HS-27A (cell line): Measurements from ENCODE around the gene NIF3L1.

Source experiments
- DNase-seq: peaks from one replicate; pipeline ENCODE4 v3.0.0-alpha.2; 2012; ENCODE audit warnings: low read depth, missing footprints

The NIF3L1 gene

DNA sequence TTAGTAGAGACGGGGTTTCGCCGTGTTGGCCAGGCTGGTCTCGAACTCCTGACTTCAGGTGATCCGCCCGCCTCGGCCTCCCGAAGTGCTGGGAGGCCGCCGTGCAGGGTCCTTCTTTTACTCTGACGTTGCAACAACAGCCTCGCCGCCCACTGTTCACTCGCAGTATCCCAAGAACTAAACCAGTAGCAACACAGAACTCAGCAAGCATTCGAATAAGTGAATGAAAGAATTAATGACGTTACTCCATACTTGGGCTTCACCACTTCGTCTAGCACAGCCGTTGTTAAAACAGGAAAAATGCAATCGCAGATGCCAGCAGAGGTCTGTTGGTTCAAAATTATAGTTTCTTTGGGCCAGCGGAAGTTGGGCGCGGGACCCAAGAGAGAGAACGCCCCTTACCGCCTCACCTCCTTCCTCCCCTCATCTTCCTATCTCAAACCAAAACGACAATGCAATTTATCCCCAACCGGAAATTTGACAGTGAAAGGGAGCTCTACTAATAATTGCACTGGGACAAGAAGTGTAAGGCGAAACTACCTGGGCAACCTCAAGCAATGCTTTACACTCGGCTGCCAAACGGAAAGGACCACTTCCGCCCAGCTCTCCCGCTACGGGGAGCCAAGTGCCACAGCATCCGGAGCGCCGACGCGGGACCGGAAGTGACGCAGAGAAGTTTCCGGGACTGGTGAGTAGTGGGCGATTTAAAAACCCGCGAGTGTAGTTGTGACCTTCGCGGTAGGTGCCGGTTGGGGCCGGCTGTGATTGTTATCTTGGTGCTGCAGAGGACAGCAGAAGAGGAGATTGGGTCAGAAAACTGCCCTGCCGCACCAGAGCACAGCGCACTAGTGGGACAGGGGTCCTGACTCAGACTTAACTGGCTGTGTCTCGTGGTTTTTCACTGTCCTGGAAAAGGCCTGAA lies at the start of gene NIF3L1, which contains the start of gene PPIL3:
NIF3L1 (plus strand) TSS at position 668 of the 922 bp plus-strand sequence. CDS start 2,573 bp downstream, outside the sequence.
PPIL3 (minus strand) TSS at position 374 of the 922 bp plus-strand sequence. CDS start 1,462 bp downstream, outside the sequence.
- peak; percentile 97 for DNase-seq

- no peak for DNase-seq
These were observed 49.7 kb upstream of the NIF3L1 start for GRCh38 chr2:200839513-200839912.

GRCh38 chr2:200843993-200844948 lies 44.9 kb upstream of the NIF3L1 start:
- no peak for DNase-seq

GRCh38 chr2:200845194-200845593 lies 44.0 kb upstream of the NIF3L1 start:
- DNase-seq = no peak

- DNase-seq = no peak
These were observed 43.4 kb upstream of the NIF3L1 start for GRCh38 chr2:200845669-200846325.

GRCh38 chr2:200847269-200847668 lies 41.9 kb upstream of the NIF3L1 start:
- no peak for DNase-seq

DNA sequence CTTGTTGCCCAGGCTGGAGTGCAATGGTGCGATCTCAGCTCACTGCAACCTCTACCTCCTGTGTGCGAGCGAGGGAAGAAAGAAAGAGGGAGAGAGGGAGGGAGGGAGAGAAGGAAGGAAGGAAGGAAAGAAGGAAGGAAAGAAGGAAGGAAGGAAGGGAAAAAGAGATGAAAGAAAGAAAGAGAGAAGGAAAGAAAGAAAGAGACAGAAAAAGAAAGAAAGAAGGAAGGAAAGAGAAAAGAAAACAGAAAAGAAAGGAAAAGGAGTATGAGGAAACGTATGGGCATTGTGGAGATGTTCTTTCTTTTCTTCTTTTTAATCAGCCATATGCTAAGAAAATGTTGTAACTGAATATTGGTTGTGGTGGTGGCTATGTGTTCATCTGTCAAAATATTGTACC lies 41.2 kb upstream of the NIF3L1 start:
- DNase-seq = no peak

DNA sequence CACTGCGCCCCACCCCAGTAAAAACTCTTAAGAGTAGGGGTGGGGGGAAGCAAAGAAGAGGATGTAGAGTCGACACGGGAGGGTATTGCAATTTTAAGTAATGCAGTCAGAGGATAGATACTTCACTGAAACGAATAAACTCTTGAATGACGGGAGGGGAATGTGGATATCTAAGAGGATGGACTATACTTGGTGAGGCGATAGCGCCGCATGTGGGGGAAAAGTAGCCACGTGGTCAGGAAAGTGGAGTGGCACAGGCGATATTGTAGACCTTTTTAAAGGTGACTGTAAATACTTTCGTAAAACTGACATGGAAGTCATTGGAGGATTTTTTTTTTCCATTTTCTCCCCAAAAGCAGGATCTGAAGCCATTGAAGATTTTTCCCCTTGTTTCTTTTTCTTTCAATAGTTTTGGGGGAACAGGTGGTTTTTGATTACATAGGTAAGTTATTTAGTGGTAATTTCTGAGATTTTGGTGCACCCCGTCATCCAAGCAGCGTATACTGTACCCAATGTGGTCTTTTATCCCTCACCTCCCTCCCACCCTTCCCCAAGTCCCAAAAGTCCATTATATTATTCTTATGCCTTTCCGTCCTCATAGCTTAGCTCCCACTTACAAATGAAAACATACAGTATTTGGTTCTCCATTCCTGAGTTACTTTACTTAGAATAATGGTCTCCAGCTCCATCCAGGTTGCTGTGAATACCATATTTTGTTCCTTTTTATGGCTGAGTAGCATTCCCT lies 38.5 kb upstream of the NIF3L1 start:
- no peak for DNase-seq

DNA sequence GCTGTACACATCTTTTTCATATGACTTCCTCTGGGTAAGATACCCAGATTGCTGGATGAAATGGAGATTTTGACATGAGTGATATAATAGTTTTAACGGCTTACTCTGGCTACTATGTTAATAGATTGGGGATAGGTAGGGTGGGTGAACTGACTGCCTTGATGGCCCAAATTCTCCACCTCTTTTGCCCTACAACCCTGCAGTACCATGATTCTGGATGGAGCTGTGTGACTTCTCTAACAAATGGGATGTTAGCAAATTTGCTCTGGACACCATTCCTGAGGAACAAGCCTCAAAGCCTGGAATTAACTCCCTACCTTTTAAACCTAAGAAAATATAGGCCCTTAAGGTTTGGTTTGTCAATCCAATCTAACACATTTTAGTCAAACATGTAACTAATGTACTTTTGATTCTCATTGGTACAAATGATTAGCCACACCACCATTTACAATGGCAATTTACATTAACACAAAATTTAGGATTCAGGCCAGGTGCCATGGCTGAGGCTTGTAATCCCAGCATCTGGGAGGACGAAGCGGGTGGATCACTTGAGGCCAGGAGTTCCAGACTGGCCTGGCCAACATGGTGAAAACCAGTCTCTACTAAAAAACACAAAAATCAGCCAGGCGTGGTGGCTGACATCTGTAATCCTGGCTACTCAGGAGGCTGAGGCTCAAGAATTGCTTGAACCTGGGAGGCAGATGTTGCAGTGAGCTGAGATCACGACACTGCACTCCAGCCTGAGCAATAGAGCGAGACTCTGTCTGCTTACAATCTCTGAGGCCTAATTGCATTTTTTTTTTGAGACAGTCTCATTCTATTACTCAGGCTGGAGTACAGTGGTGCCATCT lies 37.5 kb upstream of the NIF3L1 start:
- no peak for DNase-seq

- no peak for DNase-seq
These were observed 36.6 kb upstream of the NIF3L1 start for GRCh38 chr2:200852605-200853004.

DNA sequence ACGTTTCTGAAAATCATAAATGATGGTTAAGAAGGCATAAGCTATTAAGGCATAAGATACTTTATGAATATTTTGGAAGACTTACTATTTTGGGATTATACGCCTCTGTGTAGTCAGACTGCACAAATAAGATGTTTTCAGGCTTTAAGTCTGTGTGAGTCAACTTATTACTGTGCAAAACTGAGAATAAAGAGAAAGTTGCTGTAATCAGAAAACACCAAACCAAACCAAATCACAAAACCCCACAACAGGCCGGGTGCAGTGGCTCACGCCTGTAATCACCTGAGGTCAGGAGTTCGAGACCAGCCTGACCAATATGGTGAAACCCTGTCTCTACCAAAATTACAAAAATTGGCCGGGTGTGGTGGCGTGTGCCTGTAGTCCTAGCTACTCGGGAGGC lies 32.4 kb upstream of the NIF3L1 start:
- no peak for DNase-seq

DNA sequence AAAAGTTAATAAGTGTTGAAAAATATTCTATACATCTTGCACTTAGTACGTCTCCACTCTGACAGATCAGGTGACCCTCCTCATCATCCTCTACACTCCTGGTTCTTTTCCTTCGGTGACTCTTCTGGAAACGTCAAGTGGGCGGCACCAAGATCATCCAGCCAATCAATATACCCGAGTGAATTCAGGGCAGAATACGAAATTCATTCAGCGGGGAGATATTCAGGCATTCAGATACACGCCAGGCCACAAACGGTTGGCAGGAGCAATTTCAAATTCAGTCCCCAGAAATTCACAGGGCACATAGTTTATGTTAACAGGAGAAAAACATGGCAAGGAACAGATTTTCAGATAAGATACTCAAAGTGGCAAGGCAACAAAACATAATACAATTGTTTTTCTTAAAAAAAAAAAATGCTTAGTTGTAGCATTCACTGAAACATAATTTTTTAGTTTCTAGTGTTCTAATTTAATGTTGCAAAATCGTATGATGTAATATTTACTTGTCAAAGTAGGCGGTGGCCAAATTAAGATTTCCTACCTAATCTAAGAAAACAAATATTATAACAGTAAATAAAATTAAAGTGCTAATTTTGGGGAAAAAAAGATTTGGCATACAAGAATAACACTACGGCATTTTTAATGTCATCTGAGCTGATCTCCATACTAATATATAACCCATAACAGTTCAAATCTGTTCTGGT lies 28.9 kb upstream of the NIF3L1 start:
- DNase-seq = no peak

- DNase-seq = no peak
These were observed 27.5 kb upstream of the NIF3L1 start for GRCh38 chr2:200861617-200862155.

DNA sequence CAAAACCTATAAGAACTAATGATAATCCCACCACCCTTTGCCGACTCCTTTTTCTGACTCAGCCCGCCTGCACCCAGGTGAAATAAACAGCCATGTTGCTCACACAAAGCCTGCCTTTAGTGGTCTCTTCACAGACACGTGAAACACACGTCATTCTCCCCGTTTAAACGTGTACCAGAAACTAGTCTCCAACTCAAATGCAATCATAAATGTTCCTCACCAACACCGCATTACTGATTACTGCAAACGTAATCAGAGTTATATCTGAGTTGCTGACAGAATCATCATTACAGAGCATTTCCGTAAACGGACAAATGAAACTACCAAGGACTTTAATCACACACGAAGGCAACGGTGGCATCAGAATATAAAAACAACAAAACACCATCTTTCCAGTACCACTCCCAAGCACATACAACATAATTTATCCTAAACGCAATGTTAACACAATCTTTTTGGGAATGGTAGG lies 26.6 kb upstream of the NIF3L1 start:
- DNase-seq = peak; percentile 33

- DNase-seq = no peak
These were observed 25.4 kb upstream of the NIF3L1 start for GRCh38 chr2:200863782-200864175.

DNA sequence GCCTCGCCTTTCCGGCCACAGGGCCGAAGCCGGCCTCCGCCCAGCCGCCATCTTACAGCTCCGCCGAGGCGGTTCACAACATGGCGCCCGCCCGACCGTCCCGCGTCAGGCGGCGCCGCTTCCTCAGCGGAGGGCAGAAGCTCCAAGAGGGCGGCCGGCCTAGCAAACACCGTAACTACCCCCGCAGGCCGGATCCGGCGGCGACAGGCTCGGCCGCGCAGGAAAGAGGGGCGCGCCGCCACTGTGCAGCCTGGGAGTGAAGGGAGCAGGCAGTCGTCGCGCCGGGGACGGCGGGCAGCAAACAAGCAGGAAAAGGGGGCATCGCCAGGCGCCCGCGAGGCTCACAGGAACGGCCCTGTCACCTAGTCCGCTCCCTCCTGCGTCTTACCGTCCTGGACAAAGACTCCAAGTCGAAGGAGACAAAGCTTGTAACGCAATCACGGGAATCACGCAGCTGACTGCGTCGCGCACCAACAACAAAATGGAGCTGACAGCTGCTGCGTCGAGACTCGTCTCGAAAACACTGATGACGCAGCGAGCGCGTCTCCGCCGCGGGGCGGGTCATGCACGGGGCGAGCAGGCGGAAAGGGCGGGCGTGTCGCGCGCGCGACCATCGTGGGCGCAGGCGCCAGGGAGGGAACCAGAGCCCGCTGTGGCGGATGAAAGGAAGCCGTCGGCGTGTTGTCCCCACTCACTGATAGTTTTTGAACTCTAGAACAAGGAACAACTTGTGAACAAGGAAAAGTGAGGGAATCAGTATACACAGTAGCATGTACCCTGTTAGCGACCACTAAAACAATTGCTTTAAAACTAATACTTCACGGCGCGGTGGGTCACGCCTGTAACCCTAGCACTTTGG lies 24.8 kb upstream of the NIF3L1 start, which contains the start of gene CLK1:
CLK1 (minus strand) TSS at position 483 of the 859 bp plus-strand sequence. CDS start 2,796 bp downstream, outside the sequence.
- DNase-seq = peak; percentile 80

GRCh38 chr2:200869014-200869413 lies 20.2 kb upstream of the NIF3L1 start:
- no peak for DNase-seq

GRCh38 chr2:200871151-200871550 lies 18.0 kb upstream of the NIF3L1 start:
- no peak for DNase-seq
